GM19438 (cell line): Measurements from ENCODE around the gene GNG7.

ENCODE experiments used
- ATAC-seq: cut with Tn5 transposase; IDR thresholded peaks from one replicate; pipeline ENCODE4 v1.9.1; 2021; ENCODE audit warnings: low read depth; ENCODE audit not compliant: unreplicated experiment

Gene GNG7

DNA sequence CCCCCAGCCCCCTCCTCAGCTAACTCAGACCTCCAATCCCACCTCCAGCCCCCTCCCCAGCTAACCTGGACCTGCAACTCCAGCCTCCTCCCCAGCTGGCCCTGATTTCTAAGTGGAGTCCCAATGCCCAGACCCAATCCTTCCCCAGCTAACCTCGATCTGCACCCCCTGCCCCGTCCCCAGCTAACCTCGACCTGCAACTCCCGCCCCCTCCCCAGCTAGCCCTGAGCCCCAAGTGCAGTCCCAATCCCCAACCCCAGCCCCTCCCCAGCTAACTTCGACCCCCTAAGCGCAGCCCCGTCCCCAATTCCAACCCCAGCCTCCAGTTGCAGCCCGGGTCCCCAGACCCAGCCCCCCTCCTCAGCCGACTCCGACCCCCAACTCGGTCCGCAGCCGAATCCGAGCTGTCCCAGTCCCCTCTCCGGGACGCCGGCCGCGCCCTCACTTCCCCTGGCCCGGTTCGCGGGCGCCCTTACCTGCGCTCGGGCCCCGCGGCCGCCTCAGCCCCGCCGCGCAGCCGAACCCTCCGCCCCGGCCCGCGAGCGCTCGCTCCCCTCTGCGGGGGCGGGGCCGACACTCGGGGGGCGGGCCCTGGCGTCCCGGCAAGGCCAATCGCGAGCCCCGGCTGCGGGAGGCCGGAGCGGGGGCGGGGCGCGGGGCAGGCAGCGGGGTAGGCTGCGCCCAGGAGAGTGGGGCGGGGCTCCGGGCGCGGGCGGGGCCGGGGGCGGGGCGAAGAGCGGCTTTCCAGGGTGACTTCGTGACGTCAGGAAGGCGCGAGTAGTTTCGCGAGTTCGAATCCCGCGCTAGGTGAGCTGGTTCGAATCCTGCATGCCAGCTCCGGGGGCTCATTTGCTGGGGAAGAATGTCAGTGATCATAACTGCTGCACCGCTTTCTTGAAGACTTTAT is at the start of gene GNG7:
Gene GNG7, minus strand, starts transcription at position 525 of the 907 bp plus-strand sequence. CDS start 182,006 bp downstream, outside the sequence.
- ATAC-seq, result peak; percentile 75

DNA sequence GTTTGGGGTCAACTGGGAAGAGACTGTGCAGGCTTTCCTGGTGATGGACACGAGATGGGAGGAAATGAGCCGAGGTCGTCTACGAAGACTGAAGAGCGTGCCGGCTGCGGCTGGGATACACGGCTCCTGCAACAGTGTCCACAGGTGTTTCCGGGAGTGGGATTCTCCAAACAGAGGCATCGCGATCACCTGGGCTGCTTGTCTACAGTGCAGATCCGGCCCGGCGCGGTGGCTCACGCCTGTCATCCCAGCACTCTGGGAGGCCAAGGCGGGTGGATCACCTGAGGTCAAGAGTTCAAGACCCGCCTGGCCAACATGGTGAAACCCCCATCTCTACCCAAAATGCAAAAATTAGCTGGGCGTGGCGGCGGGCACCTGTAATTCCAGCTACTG is 48.9 kb upstream of the GNG7 start:
- ATAC-seq, result no peak

DNA sequence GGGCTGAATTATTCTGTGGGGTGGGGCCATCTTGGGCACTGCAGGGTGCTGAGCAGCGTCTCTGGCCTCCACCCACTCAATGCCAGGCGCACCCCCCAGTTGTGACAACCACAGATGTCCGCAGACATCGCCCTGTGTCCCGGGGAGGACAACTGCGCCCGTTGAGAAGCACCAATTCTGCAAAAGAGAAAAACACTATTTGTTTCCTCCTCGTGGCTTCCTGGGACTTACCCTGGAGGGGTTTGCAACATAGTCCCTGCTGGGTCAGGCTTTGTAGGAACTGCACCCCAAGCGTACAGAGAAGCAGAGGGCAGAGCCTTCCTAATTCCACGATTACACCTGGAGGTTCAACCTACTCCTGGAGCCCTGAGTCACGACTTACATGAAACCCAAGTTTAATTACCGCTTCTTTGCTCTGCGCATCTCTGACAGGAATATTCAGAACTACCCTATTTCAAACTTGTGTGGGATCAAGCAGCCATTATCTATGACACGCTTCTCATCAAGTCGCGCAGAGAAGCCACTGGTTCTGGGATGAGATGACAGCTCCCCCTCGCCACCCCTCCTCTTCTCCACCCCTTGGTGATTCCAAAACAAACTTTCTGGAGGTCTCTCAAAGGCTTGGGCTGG is 48.4 kb upstream of the GNG7 start:
- ATAC-seq, result no peak

DNA sequence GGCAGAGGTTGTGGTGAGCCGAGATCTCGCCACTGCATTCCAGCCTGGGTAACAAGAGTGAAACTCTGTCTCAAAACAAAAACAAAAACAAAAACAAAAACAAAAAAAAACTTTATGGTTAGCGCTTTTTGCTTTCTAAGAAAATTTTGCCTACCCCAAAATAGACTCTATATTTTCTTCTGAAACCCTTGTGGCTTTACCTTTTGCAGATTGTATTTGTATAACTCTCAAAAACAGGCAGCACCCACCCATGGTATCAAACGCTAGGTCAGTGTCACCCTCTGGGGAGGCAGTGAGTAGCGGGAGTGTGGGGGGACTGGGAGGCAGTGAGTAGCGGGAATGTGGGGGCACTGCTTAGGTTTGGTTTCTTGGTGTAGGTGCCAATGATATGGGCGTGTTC is 44.9 kb upstream of the GNG7 start:
- no peak for ATAC-seq

DNA sequence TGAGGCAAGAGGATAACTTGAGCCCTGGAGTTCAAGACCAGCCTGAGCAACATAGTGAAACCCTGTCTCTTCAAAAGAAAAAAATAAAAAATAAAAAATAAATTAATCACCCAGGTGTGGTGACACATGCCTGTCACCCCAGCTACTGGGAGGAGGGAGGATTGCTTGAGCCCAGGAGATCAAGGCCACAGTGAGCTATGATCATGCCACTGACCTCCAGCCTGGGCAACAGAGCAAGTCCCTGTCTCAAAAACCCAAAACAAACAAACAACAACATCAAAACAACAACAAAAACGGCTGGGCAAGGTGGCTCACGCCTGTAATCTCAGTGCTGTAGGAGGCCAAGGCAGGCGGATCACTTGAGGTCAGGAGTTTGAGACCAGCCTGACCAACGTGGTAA is 41.6 kb upstream of the GNG7 start:
- ATAC-seq, result no peak

DNA sequence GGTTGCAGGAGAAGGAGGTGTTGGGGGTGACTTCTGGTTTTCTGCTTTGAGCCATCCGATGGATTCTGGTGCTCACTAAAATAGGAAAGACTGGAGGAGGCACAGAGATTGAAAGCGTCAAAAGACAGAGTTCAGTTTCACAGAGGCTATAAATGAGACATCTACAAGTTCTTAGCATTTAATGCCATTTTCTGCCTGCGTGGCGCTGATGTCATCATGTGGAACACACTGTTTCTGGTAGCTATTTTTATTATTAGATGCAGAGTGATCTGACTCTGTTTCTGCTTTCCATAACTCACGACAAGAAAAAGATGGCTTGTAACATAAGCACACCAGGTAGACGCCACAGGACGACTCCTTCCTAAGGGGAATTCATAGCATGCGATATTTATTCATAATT is 40.6 kb upstream of the GNG7 start:
- ATAC-seq, result no peak

DNA sequence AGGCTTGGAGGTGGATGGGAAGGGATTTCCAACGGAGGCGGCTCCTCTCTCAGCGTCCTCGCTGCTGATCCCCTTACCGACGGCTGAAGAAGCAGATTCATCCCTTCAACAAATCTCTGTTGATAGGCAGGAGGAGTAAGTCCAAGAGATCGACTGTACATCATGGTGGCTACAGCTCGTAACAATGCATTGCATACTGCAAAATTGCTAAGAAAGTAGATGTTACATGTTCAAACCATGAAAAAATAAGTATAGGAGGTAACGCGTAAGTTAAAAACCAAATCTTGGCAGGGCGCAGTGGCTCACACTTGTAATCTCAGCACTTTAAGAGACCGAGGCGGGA is 37.8 kb upstream of the GNG7 start:
- no peak for ATAC-seq

DNA sequence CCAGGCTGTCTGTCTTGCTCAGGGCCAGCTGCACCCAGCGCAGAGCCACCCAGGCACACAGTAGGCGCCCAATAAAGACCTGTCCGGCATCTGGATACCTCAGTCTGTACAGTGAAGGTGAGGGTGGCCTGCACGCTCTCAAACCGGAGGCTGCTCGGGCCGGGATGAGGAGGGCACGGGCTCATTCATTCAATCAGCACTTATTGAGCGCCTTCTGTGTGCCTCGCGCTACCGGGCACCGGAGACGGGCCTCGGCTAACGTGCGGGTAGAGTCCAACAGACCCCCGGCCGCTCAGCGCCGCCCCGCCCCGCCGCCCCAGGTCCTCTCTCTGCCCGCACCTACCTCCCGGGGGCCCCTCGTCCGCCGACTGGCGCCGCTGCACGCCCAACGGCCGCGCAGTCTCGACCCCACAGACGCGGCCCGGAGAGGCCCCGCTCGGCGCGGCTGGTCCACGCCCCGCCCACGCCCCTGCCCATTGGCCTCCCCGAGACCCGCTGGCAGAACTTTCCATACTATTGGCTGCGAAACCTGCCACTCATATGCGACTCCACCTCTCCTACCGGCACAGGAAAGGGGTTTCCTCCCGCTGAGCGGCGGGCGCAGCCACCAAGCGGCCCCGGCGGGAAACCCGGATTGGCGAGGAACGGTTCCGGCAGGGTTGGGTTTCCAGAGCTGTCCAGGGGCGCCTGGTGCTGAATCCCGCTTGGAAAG is 37.3 kb upstream of the GNG7 start, which contains the start of gene SLC39A3:
Gene SLC39A3, minus strand, starts transcription at position 416 of the 712 bp plus-strand sequence. CDS start 2,760 bp downstream, outside the sequence.
- peak; percentile 92 for ATAC-seq

DNA sequence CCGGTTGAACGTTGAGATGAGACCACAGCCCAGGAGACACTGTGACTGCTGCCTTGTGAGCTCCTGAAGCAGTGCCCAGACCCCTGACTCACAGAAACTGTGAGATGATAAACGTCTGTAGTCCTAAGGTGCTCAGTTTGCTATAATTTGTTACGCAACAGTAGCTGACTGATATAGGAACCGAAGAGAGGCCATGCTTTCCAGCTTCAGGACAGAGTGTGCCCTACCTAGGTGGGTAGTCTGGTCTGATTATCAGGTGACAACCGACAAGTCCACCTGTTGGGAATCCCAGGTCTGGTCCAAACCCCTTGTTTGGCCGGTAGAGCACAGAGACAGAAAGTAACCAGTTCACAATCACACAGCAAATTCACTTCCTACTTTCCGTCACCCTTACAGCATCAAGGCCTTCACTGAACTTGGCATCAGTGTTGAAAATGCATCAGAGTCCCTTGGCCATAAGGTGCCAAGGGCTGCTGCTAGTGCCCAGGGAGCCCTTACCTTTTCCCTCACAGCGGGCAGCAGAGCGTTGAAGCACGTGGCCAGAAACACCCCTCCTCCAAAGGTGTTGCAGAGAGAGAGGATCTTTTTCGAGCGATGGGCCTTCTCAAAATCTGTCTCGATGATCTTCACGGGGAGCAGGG is 34.2 kb upstream of the GNG7 start:
- ATAC-seq, result no peak

DNA sequence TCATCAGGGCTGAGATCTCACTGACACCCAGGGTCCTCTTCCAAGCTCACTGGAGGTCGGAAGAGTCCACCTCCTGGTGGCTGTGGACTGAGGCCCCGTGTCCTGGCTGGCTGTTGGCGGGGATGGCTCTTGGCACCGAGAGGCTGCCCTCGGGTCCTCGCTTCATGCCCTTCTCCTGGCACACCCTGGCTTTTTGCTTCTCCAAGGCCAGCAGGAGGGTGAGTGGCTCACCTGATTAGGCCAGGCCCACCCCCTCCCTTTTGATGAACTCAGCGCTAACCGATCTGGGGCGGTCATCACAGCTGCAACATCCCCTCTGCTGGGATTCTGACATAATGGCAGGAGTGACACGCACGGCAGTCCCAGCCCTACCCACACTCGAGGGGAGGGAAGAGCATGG is 32.9 kb upstream of the GNG7 start:
- no peak for ATAC-seq

DNA sequence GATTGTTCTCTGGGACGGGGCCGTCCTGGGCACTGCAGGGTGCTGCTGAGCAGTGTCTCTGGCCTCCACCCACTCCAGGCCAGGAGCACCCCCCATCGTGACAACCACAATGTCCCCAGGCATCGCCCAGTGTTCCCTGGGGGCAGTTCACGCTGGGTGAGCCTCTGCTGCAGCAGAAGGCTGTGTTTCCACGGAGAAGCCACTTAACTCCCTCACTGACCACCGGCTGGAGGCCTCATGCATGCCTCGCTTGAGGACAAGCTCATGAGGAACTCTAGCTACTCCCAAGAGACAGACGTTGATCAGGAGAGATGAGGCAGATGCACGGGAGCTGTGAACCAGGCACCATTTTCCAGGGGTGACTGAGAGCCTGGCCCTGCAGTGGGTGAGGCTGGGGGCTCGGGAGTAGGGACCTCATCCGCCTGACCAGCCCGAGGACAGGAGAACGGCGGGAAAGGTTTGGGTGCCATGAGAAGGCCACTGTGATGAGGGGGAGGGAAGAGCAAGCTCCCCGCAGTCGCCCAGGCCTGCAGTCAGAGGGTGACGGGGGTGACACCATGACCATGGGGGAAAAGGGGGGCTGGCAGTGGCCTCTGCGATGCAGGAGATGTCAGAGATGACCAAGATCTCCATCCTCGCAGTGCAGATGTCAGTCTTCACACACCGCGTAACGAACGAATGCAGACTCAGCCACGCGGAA is 32.2 kb upstream of the GNG7 start:
- no peak for ATAC-seq

DNA sequence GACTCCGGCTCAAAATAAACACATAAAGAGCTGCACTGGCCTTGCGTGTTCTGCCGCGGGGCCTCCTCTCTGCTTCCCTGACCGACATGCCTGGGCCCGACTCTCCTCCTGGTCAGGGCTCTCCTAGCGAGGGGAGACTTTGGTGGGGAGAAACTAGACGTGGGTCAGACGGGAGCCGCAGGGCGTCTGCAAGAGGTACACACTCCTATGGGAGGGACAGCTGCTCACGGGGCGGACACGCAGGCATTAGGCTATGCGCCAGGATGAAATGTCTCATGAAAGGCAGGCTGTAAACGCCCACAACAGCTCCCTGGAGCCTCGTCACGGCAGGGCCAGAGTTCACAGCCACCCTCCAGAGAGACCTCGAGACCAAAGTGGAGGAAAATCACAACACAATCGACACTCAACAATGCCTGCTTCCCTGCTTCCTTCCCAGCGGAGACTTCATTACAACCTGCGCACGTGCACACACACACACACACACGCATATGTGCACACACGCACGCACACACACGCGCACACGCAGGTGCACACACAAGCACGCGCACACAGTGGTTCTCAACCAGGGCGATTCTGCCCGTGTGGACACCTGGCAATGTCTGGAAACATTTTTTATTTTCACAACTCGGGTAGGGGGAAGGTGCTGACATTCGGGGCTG is 31.6 kb upstream of the GNG7 start:
- ATAC-seq, result no peak

DNA sequence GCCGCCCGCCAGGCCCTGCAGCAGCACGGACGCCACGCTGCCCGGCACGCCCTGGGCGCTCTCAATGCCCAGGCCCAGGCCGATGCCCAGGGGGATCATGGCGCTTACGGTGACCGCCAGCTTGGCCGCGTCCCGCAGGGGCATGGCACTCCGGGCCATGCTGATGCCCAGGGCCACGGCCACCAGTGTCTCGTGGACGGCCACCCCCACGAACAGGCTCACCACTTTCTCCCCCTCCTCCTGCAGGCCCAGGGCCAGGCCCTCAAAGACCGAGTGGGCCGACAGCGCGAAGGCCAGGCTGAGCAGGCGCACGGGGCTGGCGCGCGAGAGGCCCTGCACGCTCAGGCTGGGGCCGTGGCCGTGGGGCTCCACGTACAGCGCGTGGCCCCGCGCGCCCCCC is 30.4 kb upstream of the GNG7 start:
- ATAC-seq, result no peak

DNA sequence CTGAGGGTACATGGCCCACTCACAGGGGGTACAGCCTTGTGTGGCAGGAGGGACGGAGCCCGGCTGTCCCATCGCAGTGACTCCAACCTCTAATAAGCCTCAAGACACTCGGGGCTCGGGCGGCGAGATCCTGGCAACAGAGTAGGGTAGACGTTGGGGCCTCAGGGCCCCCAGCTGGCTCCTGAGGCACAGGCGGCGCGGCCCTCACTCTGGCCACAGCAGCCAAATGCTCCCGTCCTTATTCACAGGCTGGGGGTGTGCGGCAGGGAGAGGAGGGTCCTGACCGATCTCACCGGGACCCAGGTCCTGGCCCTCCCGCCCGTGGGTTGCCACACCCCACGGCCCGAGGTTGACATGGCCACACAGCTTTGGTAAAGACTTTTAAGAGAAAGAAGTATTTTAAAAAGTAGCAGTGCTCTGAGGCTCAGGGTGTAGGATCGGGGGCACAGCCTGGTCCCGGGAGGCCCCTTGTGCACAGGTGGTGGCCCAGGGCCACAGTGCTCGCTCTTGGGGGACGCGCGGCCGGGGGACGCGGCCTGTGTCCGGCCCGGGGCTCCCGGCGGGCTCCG is 29.7 kb upstream of the GNG7 start:
- no peak for ATAC-seq

DNA sequence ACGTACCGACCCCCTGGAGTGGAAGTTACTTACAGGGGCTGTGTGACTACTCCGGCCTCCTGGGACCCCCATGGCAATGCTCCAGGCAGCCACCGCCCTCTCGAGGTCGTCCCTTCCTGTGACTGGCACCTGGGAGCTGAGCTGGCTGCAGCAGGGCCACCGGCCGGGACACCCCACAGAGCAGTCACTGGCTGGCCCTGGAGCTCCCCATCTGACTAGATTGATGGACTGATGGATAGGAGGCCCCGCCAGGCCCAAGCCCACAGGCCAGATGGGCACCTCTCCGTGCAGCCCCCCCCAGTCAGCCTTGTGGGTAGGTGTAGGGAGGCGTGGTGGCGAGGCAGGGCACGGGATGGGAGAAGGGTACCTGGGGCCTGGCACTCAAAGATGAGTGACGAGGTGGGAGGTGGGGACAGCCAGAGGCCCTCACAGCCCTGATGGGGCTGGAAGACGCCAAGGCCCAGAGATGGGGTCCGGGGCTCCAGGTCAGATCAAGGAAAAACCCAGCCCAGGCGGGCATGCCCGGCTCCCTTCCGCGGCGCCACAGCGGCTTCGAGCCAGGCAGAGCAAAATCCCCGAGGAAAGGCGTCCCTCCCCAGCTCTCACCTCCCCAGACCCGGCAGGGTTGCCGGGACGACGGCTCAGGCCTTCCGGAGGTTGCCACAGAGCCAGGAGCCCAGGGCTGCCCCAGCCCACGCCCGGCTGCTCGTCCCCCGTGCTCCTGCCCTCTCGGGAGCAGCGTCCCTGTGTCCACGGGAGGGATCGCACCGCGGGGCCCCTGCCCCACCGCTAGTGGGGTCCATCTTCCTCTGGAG is 28.9 kb upstream of the GNG7 start:
- ATAC-seq, result no peak

DNA sequence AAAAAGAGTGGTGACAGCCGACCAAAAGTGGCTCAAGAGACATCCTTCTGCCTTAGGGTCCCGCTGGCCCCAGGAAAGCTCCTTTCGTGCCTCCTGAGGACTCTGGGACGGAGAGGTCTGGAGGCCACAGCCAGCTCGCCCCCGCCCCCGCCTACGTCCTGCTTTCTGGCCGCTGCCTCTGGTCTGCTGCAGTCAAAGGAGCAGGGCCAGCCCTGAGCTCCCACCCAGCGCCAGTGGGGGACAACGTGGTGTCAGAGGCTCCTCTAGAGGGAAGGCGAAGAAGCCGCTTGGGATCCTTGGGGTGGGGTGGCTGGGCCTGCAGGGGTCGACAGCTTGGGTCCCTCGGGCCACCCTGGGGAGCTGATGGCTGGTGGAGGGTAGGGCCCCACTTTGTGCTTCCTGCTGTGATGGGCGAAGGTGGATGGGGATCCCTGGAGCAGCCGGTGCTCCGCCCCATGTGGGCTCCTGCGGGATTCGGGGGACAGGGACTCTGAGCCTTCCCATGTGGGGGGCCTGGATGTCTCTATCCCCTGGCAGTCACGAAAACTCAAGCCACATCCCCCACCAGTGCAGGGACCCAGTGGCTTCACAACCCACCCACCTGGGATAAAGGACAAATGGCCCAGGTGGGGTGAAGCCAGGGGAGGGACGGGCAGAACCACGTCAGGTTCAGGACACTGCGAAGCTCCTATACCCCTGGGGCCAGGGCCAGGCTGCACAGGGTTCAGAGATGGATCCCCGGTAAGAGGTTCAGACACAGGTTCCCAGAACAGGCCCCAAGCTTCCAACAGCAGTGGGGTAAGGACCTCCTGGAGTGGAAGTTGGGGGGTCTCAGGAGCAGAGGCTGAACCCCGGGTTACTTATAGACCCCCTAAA is 27.7 kb upstream of the GNG7 start:
- no peak for ATAC-seq

DNA sequence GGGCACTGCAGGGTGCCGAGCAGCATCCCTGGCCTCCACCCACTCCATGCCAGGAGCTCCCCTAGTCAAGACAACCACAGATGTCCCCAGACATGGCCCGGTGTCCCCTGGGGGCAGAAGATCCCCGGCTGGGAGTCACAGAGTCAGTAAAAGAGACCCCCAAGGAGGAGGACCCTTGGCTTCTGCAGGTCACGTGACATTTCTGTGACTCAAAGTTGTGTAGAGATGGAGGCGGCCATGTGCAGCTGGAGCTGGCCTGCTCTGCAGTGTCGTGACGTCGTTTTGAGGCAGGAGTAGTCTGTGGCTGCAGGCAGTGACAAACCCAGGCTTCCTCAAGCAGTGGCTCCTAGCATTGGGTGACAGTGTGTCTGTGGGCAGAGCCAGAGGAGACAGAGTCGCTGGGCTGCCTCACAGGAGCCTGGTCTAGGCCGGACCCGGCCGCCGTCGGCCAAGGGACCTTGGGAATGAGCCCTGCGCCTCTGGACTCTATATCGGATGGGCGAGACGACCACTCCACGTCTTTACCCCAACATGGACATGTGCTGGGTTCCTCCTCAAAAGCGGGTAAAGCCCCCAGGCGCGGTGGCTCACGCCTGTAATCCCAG is 26.4 kb upstream of the GNG7 start:
- ATAC-seq, result no peak

DNA sequence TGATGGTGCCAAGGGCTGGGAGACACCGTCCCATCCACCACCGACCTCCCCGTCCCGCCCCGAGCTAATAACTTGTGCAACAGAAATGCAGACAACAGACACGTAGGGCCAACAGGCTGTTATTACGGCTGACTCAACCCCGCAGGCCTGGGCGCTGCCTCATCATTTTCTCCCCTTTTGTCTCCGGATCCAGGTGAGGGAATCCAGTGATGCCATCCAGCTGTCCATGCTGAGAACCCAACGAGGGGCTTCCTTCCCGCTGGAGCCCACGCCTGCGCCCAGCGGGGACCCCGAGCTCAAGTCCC is 25.1 kb upstream of the GNG7 start:
- ATAC-seq, result no peak
